NB4 (cell line): ENCODE measurements around the gene UGT2A3.

Experiments
- POLR2A ChIP-seq: IDR thresholded peaks from 2 replicates; pipeline ENCODE4 v1.6.1; 2011; ENCODE audit warnings: mild to moderate bottlenecking; ENCODE audit not compliant: insufficient read length; ENCODE audit errors: extremely low read depth
- TF ChIP-seq, protein P1 (sequence below): IDR thresholded peaks from one replicate; pipeline ENCODE4 v1.5.1; 2012; ENCODE audit warnings: low read depth, low read length

DNA sequence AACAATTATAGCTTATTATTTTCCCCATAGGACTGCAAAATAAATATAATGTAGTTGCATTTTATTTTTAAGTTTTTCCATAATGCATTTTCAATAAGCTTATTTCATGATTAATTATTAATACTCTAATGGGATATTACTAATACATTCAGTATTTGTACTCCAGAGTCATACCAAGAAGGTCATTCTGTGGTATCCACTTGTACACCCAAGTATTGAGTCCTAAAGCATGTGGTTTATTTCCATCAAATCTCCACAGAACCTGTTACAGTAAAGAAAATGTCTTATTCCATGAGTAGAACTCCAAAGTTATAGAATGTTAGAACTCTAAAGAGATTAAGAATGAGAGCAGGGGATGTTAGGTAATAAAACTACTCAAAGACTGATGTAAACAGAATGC is 30.6 kb downstream of the UGT2A3 start:
- TF ChIP-seq, protein P1, sequence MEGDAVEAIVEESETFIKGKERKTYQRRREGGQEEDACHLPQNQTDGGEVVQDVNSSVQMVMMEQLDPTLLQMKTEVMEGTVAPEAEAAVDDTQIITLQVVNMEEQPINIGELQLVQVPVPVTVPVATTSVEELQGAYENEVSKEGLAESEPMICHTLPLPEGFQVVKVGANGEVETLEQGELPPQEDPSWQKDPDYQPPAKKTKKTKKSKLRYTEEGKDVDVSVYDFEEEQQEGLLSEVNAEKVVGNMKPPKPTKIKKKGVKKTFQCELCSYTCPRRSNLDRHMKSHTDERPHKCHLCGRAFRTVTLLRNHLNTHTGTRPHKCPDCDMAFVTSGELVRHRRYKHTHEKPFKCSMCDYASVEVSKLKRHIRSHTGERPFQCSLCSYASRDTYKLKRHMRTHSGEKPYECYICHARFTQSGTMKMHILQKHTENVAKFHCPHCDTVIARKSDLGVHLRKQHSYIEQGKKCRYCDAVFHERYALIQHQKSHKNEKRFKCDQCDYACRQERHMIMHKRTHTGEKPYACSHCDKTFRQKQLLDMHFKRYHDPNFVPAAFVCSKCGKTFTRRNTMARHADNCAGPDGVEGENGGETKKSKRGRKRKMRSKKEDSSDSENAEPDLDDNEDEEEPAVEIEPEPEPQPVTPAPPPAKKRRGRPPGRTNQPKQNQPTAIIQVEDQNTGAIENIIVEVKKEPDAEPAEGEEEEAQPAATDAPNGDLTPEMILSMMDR, result no peak
- TF ChIP-seq POLR2A, result no peak
